ACHN (cell line): ENCODE measurements around the gene DPP9.

Source experiments
- DNase-seq: peaks from one replicate; pipeline ENCODE4 v3.0.0-alpha.2; 2015
- in situ Hi-C: cut with HindIII; loops from 2 replicates; pipeline ENCODE4 v1.10.0; 2017; ENCODE audit warnings: low sequenced_read_pairs, low pct_ligation_motif_present, low pct_unique_long_range_greater_than_20kb

DPP9 gene

DNA sequence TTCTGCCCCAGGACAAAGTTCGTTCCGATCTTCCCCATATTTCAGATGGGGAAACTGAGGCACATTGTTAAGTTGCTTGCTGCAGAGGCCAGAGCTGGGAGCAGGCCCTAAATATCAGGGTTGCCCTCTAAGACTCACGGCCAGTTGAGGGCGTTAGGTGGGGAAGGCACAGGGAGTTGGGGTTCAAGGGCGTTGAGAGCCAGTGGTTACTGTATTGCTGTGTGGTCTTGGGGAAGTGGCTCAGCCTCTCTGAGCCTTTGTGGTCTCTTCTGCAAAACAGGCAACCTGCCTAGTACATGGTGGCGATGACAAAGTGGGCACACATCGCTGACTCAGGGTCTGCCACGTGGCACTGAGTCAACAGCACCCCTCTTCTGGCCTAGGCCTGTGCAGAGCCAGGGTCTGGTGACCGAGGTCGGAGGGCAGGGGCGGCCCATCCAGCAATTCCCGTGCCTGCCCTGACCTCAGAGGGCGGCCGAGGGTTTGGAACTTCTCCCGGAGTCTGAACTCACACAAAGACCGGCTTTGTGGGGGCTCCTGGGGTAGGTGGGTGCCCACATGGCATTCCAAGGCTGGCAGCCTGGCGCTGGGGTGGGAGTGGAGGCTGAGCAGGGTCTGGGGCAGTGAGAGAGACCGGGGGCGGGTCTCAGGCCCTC is 74.1 kb downstream of the DPP9 start:
- DNase-seq = no peak
- in situ Hi-C loops = no loop called here

DNA sequence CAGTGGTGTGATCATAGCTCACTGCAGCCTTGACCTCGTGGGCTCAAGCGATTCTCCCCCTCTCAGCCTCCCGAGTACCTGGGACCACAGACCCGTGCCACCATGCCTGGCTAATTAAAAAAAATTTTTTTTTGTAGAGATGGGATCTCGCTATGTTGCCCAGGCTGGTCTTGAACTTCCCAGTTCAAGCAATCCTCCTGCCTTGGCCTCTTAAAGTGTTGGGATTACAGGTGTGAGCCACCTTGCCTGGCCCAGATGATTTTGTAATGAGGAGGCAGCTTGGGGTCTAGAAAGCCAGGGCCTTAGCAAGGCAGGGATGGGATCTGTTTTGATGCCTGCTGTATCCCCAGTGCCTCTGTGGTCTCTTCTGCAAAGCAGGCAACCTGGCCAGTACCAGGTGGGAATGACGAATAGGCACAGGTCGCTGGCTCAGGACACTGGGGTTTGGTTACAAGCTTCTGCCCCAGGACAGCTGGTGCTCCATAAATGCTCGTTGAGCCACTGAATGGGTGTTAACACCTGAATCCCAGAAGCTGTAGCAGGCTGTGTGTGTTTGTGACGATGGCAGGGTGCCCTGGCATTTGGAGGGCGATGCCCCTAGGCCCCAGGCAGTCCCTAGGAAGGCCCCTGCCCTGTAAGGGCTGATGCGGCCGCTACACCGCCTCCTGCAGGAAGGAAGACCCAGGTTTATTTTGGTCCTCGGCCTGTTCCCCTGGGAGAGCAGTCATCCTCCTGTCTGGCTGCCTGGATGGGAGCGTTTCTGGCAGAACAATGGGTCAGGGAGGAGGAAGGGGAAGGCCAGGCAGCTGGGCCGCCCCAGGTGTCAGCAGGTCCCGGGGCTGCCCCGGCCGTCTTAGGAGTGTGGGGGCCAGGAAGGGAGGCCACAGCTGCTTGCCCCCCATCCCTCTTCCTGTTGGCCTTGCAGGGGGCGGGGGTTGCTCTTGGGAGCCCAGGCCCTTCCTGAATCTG is 75.7 kb downstream of the DPP9 start:
- DNase-seq = no peak

DNA sequence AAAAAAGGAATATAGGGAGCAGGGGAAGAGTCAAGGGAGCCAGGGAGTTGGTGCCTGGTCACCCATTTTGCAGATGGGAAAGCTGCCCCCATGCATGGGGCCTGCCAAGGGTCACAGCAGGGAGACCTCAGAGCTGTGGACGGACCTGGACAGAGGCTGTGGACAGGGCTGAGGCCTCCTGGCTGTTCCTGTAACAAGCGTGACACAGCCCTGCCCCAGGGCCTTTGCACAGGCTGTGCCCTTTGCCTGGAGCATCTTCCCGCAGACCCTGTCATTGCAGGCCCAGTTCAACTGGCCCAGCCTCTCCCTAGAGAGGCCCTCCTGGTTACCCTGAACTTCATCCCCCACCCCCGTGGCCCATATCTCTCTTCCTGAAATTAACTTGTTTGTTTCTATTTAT is 77.9 kb downstream of the DPP9 start:
- no peak for DNase-seq
- in situ Hi-C loops = no loop called here

More for the DNA sequence above, 75.7 kb downstream of the DPP9 start:
- in situ Hi-C loops = no loop called here

DNA sequence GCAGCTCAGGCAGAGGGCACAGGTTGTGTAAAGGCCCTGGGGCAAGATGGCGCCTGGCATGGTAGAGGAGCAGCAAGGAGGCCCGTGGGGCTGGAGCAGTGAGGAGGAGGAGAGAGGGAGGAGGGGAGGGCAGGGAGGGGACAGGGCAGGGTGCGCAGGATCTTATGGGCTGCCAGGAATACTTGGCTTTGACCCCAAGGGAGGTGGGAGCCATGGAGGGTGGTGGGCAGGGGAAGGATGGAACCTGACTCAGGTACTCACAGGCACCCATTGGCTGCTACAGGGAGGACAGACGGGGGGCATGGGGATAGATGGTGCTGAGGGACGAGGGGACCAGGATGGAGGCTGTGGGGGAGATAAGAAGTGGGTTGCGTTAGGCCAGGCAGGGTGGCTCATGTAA is 81.0 kb downstream of the DPP9 start:
- in situ Hi-C loops = no loop called here

DNA sequence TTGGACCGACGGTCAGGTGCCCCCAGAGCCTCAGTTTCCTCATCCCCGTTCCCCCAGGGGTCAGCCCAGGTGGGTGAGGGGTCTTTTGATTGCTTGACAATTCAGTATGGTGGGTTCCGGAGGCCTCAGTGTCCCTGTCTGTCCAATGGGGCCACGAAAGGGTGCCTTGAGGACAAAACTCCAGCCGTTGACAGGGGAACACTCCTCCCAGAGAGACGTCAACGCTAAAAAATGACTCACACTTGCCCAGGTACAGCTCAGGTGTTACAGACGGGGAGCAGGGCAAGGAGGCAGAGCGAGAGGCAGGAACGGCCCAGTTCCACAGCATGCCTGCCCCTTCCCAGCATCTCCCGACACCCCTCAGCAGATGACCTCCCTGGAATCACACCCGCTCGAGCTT is 82.5 kb downstream of the DPP9 start:
- in situ Hi-C loops = no loop called here
- no peak for DNase-seq

More for the DNA sequence above, 81.0 kb downstream of the DPP9 start:
- DNase-seq = no peak

DNA sequence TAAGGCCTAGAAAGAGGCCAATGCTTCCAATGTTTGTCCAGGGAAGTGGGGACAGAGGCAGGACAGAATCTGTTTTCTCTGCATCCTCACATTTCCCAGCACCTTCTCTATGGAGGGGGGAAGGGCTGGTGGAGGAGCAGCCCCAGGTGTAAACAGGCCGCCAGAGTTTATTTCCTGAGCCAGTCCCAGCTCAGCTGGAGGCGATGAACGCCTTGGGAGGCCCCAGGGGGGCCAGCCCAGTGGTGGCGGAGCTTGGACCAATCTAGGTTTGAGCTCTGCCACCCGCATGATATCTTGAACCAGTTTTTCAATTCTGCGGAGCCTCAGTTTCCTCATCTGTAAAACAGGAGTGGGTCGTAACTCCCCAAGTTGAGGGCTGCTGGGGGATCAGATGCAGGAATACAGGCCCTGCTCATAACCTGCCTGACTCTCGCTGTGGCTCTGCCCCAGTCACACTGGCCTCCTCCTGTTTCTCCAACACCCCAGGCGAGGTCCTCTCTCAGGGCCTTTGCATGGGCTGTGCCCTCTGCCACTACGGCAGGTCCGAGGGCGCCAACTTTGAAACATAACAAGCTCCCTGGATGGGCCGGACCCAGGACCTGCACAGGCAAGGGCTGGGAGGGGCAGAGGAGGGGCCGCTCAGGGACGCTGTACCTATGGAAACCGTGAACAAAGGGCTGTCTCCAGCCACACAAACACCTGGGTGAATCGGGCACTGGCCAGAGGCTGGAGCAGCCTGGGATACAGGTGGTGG is 83.2 kb downstream of the DPP9 start:
- DNase-seq = no peak

DNA sequence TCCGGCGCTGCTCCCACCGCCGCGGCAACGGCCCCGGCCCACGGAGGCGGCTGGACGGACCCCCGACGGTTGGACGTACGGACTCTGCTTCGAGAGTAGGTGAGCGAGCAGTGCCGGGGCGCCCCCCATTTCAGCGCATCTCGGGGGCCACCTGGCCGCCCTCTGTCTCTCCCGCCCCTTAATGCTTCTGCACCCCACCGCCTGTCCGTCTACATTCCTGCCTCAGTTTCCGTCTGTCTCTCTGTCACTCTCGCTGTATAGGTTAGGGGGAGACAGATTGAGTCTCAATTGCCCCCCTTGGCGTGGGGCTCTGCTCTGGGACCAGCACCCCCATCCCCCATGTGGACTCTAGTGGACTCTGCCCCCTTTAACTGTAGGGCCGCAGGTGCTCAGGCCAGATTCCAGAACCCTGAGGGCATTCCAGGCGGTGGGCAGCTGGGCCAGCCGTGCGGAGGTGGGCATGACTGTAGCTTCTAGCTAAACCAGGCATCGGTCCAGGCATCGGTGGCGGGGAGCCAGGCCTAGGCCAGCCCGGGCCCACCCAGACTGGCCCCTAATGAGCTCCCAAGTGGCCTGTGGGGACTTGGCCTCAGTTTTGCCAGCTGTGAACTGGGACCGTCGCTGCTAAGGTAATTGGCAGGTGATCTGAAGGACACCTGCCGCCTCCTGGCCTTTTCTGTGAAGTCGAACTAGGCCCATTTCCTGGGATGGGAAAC is 84.0 kb downstream of the DPP9 start:
- in situ Hi-C loops = no loop called here
- peak; percentile 23 for DNase-seq

More for the DNA sequence above, 83.2 kb downstream of the DPP9 start:
- in situ Hi-C loops = no loop called here

DNA sequence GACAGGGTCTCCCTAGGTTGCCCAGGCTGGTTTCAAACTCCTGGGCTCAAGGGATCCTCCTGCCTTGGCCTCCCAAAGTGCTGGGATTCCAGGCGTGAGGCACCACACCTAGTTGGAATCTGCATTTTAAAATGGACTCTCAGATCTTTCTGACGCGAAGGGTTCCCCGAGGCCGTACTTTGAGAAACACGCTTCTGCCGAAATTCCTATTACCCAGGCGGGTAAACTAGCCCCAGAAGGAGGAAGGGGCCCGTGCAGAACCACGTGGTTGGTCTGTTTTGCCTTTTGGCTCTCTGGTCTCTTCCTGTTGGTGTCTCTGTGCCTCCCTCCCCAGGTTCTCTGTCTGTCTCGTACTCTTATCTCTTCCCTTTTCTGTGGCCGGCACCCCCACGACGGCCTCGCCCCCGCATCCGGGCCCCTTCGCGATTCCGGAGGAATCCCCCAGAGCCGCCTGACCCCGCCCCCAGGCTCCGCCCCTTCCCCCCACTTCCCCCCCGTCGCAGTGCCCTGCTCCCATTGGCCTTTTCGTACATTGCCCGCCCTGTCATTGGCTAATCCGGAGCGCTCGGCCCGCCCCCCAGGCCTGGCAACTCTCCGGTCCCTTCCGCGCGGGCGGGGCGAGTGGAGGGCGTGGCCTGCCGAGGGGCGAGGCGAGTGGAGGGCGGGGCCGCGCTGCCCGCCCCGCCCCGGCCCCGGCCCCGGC is 84.7 kb downstream of the DPP9 start, which contains the start of gene TNFAIP8L1:
TNFAIP8L1 (plus strand) TSS at position 689 of the 703 bp plus-strand sequence. CDS start 12,354 bp downstream, outside the sequence.
- peak; percentile 92 for DNase-seq
- in situ Hi-C loops = no loop called here

DNA sequence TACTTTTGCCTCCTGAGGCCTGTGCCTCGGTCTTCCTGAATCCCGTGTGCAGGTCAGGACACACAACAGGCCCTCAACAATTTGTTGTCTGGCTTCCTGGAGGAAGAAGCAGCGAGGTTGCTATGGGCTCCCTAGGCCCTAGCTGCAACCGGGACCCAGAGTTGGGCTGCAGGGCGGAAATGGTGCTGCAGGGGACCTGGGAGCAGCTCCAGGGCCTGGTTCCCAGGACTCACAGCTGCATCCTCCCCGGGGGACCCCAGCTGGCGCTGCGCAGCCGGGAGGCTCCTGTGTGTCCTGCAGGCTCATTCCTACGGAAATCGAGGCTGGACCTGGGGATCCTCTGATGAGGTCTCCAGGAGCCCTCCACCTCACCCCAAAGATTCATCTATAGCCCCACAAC is 85.3 kb downstream of the DPP9 start:
- in situ Hi-C loops = no loop called here
- no peak for DNase-seq

DNA sequence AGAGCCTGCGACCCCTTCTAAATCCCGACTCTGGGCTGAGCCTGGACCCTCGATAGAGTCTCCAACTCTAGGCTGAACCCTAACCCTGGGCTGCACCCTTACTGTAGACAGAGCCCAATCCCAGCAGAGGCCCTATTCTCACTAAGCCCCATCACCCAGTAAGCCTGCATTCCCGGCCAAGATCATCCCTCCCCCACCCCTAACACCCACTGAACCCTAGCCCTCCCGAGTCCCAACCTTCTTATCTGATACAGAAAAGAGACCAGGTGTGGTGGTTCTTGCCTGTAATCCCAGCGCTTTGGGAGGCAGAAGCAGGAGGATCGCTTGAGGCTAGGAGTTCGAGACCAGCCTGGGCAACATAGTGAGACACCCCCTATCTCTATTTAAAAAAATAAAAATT is 86.9 kb downstream of the DPP9 start:
- in situ Hi-C loops = no loop called here
- no peak for DNase-seq

DNA sequence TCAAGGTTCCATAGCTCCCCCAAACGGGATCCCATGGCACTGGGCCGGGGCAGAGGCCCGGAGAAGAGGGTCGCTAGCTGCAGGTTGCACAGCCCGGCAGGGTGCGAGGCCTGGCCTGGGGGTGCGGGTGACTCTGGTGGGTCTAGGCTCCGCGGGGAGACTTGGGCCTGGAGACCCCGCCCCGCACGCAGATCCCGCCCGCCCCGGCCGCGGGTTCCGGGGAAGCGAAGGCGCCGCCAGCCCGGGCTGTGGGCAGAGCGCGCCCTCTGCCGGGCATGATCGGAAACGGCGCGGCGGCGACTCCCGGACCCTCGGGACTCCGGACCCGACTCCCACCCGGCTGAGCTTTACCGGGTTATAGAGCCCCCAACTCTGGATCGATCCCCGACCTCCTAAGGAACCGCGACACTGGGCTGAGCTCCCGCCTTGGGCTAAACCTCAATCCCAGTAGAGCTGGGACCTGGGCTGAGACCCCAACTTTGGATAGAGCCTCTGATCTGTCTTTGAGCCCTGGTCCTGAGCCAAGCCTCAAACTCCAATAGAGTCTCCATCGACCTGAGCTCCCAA is 87.4 kb downstream of the DPP9 start:
- in situ Hi-C loops = no loop called here
- peak; percentile 55 for DNase-seq

DNA sequence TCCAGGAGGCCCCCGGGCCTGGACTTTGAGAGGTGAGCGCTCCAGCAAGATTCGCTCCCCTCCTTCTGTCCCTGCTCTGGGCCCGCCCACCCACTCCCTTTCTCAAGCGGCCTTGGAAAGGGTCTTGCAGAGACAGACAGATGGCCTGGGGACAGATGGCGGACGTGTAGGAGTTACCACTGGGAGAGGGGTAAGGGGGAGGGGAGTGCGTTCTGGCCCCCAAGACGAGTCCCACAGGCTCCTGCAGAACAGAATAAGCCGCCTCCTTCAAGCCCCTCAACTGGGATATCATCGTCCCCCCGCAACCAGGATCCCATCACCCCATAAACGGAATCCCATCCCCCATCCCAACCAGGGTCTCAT is 87.9 kb downstream of the DPP9 start:
- no peak for DNase-seq
- in situ Hi-C loops = no loop called here

DNA sequence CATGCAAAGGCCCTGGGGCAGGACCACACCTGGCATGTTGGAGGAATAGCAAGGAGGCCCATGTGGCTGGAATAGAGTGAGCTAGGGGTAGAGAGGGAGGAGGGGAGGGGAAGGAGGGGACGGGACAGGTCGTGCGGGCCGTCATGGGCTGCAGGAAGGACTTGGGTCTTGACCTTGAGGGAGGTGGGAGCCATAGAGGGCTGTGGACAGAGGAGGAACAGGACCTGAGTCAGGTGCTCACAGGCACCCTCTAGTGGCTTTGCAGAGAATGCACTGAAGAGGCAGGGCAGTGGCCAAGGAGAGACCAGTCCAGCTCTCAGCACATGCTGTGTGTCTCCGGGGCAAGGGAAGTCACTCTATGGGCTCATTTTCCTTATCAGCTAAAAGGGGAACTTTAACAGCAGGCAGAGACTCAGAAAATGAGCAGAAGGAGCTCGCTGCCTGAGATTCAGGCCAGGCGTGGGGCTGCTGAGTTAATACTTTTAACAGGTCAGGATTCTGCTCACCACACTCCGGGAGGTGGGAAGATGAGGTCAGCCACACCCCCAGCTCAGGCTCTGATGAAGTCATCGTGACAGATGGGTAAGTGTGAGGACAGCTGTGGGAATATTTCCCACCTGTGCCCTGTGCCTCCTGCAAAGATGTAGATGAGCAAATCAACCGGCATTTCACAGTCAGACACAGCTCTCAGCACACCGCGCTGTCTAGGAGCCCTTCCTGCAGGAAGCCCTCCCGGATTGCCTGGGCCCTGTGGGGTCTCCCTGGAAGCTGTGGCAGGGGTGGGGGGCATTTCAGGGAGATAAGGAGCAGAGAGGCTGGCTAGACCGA is 90.3 kb downstream of the DPP9 start:
- in situ Hi-C loops = no loop called here
- DNase-seq = peak; percentile 87
